H9 (cell line): ENCODE data around the gene LARP6. TPM values are rescaled to one million over a fixed set of nuclear protein-coding genes. Genes with fewer than 3 reads are reported as not detected.

Source experiments
- DNase-seq: peaks from one replicate; pipeline ENCODE4 v3.0.0-alpha.2; 2017
- H2AFZ ChIP-seq: one replicate; pipeline ENCODE4 v1.6.1; 2013; ENCODE audit warnings: mild to moderate bottlenecking, low read length, control low read depth, moderate library complexity
- H2AK5ac ChIP-seq: 2 replicates; pipeline ENCODE4 v1.6.1; 2013; ENCODE audit warnings: low read length, control low read depth, mixed read lengths; ENCODE audit not compliant: insufficient read length
- H2BK120ac ChIP-seq: one replicate; pipeline ENCODE4 v1.6.1; 2013; ENCODE audit warnings: low read depth, mild to moderate bottlenecking, low read length, control low read depth, inconsistent platforms; ENCODE audit not compliant: poor library complexity, severe bottlenecking
- H2BK12ac ChIP-seq: 2 replicates; pipeline ENCODE4 v1.6.1; 2013; ENCODE audit warnings: low read length, control low read depth, mixed read lengths, low read depth; ENCODE audit not compliant: insufficient read length
- H2BK15ac ChIP-seq: 2 replicates; pipeline ENCODE4 v1.6.1; 2013; ENCODE audit warnings: low read depth, low read length, control low read depth
- H2BK20ac ChIP-seq: one replicate; pipeline ENCODE4 v1.6.1; 2013; ENCODE audit warnings: low read depth, mild to moderate bottlenecking, low read length, control low read depth, inconsistent platforms; ENCODE audit not compliant: poor library complexity, severe bottlenecking
- H2BK5ac ChIP-seq: 2 replicates; pipeline ENCODE4 v1.6.1; 2013; ENCODE audit warnings: low read length, control low read depth, mixed read lengths; ENCODE audit not compliant: insufficient read length
- H3K14ac ChIP-seq: 2 replicates; pipeline ENCODE4 v1.6.1; 2013; ENCODE audit warnings: low read length, control low read depth; ENCODE audit not compliant: insufficient read depth
- H3K18ac ChIP-seq: 2 replicates; pipeline ENCODE4 v1.6.1; 2013; ENCODE audit warnings: low read depth, mild to moderate bottlenecking, mixed read lengths, low read length, control low read depth; ENCODE audit not compliant: insufficient read length
- H3K23ac ChIP-seq: 2 replicates; pipeline ENCODE4 v1.6.1; 2013; ENCODE audit warnings: low read length, control low read depth, mixed read lengths, low read depth; ENCODE audit not compliant: insufficient read length
- H3K23me2 ChIP-seq: 2 replicates; pipeline ENCODE4 v1.6.1; 2013; ENCODE audit warnings: low read depth, mild to moderate bottlenecking, mixed read lengths, low read length, control low read depth; ENCODE audit not compliant: insufficient read length, poor library complexity, severe bottlenecking
- H3K27ac ChIP-seq: 2 replicates; pipeline ENCODE4 v1.5.1; 2013; ENCODE audit warnings: low read length, control low read depth, mixed read lengths, low read depth; ENCODE audit not compliant: insufficient read length
- H3K27me3 ChIP-seq: 2 replicates; pipeline ENCODE4 v1.6.1; 2013; ENCODE audit warnings: low read length, control low read depth, inconsistent platforms; ENCODE audit not compliant: insufficient read depth
- H3K4ac ChIP-seq: 2 replicates; pipeline ENCODE4 v1.6.1; 2013; ENCODE audit warnings: low read depth, mild to moderate bottlenecking, control low read depth, inconsistent platforms, low read length, moderate library complexity
- H3K4me1 ChIP-seq: 2 replicates; pipeline ENCODE4 v1.6.1; 2013; ENCODE audit warnings: low read length, control low read depth, inconsistent platforms; ENCODE audit not compliant: insufficient read depth
- H3K4me2 ChIP-seq: 2 replicates; pipeline ENCODE4 v1.6.1; 2013; ENCODE audit warnings: low read length, control low read depth, mixed read lengths; ENCODE audit not compliant: insufficient read length, insufficient read depth
- H3K56ac ChIP-seq: 2 replicates; pipeline ENCODE4 v1.6.1; 2013; ENCODE audit warnings: low read depth, mild to moderate bottlenecking, mixed read lengths, low read length, control low read depth; ENCODE audit not compliant: insufficient read length
- H3K79me1 ChIP-seq: 2 replicates; pipeline ENCODE4 v1.6.1; 2013; ENCODE audit warnings: low read depth, mild to moderate bottlenecking, moderate library complexity, low read length, control low read depth, inconsistent platforms; ENCODE audit not compliant: insufficient read depth, poor library complexity, severe bottlenecking
- H3K79me2 ChIP-seq: 2 replicates; pipeline ENCODE4 v1.6.1; 2013; ENCODE audit warnings: low read length, control low read depth, inconsistent platforms; ENCODE audit not compliant: insufficient read depth
- H3K9ac ChIP-seq: 2 replicates; pipeline ENCODE4 v1.6.1; 2013; ENCODE audit warnings: low read length, control low read depth, mixed read lengths; ENCODE audit not compliant: insufficient read length; ENCODE audit errors: extremely low read depth
- H3K9me3 ChIP-seq: one replicate; pipeline ENCODE4 v1.6.1; 2013; ENCODE audit warnings: low read depth, low read length, inconsistent platforms; ENCODE audit not compliant: control insufficient read depth
- H3T11ph ChIP-seq: one replicate; pipeline ENCODE4 v1.6.1; 2013; ENCODE audit warnings: mild to moderate bottlenecking, low read length, control low read depth, inconsistent platforms
- H4K20me1 ChIP-seq: one replicate; pipeline ENCODE4 v1.6.1; 2013; ENCODE audit not compliant: control insufficient read depth, insufficient read length, insufficient read depth
- H4K5ac ChIP-seq: 2 replicates; pipeline ENCODE4 v1.6.1; 2013; ENCODE audit warnings: low read depth, mild to moderate bottlenecking, mixed read lengths, low read length, control low read depth; ENCODE audit not compliant: insufficient read length
- H4K8ac ChIP-seq: replicated peaks from 2 replicates; pipeline ENCODE4 v1.6.1; 2013; ENCODE audit warnings: low read length, control low read depth, mixed read lengths, low read depth; ENCODE audit not compliant: insufficient read length
- H4K91ac ChIP-seq: 2 replicates; pipeline ENCODE4 v1.6.1; 2013; ENCODE audit warnings: low read depth, mild to moderate bottlenecking, moderate library complexity, mixed read lengths, low read length, control low read depth; ENCODE audit not compliant: insufficient read length
- H3K27ac Mint-ChIP-seq, 3 experiments: 2 replicates in 2 of 3; 3 replicates in 1 of 3; pipeline ENCODE4 v1.8.0; 2020 to 2021; ENCODE audit warnings: mixed read lengths in 3 of 3, mild to moderate bottlenecking in 1 of 3, moderate library complexity in 1 of 3
- H3K27me3 Mint-ChIP-seq: 2 replicates; pipeline ENCODE4 v1.8.0; 2021; ENCODE audit warnings: low read depth, mild to moderate bottlenecking, moderate library complexity, mixed read lengths
- H3K36me3 Mint-ChIP-seq, 3 experiments: 2 replicates in 2 of 3; 3 replicates in 1 of 3; pipeline ENCODE4 v1.8.0; 2020 to 2021; ENCODE audit warnings: low read depth in 3 of 3, mixed read lengths in 3 of 3; ENCODE audit not compliant: insufficient read depth in 1 of 3
- H3K4me1 Mint-ChIP-seq, 2 experiments: 2 replicates each; pipeline ENCODE4 v1.8.0; 2020; ENCODE audit warnings: mixed read lengths in 2 of 2
- H3K4me3 Mint-ChIP-seq, 2 experiments: 2 replicates in 1 of 2; 3 replicates in 1 of 2; pipeline ENCODE4 v1.8.0; 2020 to 2021; ENCODE audit warnings: mild to moderate bottlenecking in 2 of 2, mixed read lengths in 2 of 2, moderate library complexity in 1 of 2
- H3K9me3 Mint-ChIP-seq, 2 experiments: 2 replicates in 1 of 2; 3 replicates in 1 of 2; pipeline ENCODE4 v1.8.0; 2020; ENCODE audit warnings: mild to moderate bottlenecking in 2 of 2, mixed read lengths in 2 of 2, moderate library complexity in 1 of 2
- CTCF ChIP-seq: fragments of 200-600 bp; sonication (generic); conservative IDR thresholded peaks from 3 replicates; pipeline ENCODE4 v1.8.0; 2021; ENCODE audit warnings: antibody characterized with exemption, mild to moderate bottlenecking
- WGBS: extraction: QIAGEN DNeasy Blood & Tissue Kit; methylation state at CpG from one replicate; pipeline ENCODE4 v1.1.7; 2013; ENCODE audit warnings: missing lambda C conversion rate, low lambda C conversion rate, mixed read lengths; ENCODE audit not compliant: insufficient read length; ENCODE audit errors: extremely low coverage; 5-methylcytosine and 5-hydroxymethylcytosine counted together
- total RNA-seq: library from RNA; stranded (reverse); gene quantifications from 2 replicates; pipeline ENCODE4 v1.2.1, GENCODE V29; 2021

LARP6 gene
- total RNA-seq, 1 experiment from 2014 or later: 18.9 TPM

DNA sequence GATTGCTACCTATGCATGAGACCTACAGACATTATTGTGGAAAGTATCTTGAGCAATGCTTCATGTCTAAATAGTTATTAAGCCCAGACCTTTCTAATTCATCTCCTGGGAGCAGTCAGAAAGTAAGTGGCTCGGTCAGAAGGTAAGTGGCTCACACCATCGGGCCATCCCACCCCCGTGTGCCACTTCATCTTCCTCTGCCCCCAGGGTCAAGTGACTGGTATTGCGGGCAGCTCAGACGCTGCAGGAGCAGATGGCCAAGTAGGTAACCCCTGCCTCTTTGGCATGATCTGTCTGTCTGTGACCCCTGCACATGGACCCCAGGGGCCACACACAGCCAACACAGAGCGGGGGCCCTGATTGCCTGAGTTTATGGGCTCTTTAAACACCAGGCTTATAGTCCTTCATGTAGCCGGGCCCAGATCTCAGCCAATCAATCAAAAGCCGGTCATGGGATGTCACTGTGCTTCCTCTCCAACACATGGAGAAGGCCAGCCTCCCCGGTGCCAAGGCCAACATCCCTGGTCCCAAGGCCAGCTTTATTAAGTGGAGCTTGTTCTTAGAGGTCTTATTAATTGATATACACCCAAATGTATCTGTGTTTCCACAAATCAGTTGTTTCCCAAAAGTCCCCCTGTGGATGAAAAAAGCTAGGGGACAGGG, 42.9 kb downstream of the LARP6 start:
- WGBS: no CpG with 5 or more reads among the region's 9 CpGs
- Histone ChIP-seq H3K4ac (no peak overlapping the region), H2BK20ac (no peak overlapping the region), H4K8ac (no peak overlapping the region), H3T11ph (no peak overlapping the region), H2BK5ac (no peak overlapping the region), H2AK5ac (no peak overlapping the region), H3K79me2 (no peaks in the 10 kb centered on the region), H4K91ac (no peak overlapping the region), H3K79me1 (no peaks in the 10 kb centered on the region), H3K27ac (no peak overlapping the region), H3K23me2 (no peaks in the 10 kb centered on the region), H2BK120ac (no peak overlapping the region), H3K14ac (no peak overlapping the region), H3K56ac (no peak overlapping the region), H4K5ac (no peak overlapping the region), H3K9ac (no peak overlapping the region), H3K4me1 (peaks cover 2% of the 10 kb centered on the region), H3K18ac (no peak overlapping the region), H3K27me3 (no peaks in the 10 kb centered on the region), H2AFZ (no peak overlapping the region), H2BK15ac (no peak overlapping the region), H3K23ac (no peak overlapping the region), H4K20me1 (no peaks in the 10 kb centered on the region), H3K4me2 (no peak overlapping the region), H3K9me3 (no peaks in the 10 kb centered on the region), H2BK12ac (no peak overlapping the region)
- TF ChIP-seq CTCF: no peak
- Mint-ChIP-seq H3K4me1 (peaks cover 5 to 8% of the 10 kb centered on the region in 2 experiments; a peak in 3 of 4 replicates), H3K36me3 (no peaks in the 10 kb centered on the region; a peak in 1 of 7 replicates), H3K4me3 (no peak overlapping the region), H3K27me3 (no peaks in the 10 kb centered on the region), H3K27ac (no peak overlapping the region), H3K9me3 (no peaks in the 10 kb centered on the region)
- no peak for DNase-seq
